Measurements from ENCODE around the gene SV2A. TPM values are rescaled to one million over a fixed set of nuclear protein-coding genes. Genes with fewer than 3 reads are reported as not detected.
"Not testable (repeated sequence)": the region's sequence is repeated elsewhere in the genome, so short reads cannot be mapped to it uniquely, and the experiment has no call there.

The SV2A gene
- total RNA-seq, 1 donor from 2014 or later = 17.3 TPM

DNA sequence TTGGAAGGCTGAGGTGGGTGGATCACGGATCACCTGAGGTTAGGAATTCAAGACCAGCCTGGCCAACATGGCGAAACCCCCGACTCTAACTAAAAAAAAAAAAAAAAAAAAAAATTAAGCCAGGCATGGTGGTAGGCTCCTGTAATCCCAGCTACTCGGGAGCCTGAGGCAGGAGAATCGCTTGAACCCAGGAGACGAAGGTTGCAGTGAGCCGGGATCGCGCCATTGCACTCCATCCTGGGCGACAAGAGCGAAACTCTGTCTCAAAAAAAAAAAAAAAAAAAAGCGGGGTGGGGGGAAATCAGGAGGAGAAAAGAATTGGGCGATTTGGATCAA lies 21.0 kb upstream of the SV2A start:
- H3K4me1 Mint-ChIP-seq (ENCODE audit: low read depth) = peaks cover 35% of the 10 kb centered on the region
- not testable (repeated sequence) for DNase-seq (ENCODE audit: low spot score); H3K9me3 Mint-ChIP-seq; H3K27me3 Mint-ChIP-seq (ENCODE audit: insufficient read depth)
- peaks cover 12% of the 10 kb centered on the region for H3K36me3 Mint-ChIP-seq (ENCODE audit: low read depth)
- intact Hi-C loops (cut with micrococcal nuclease) = loop anchor here (1.0 to 2.0 kb wide), 3 partner anchors 10 to 70 kb away; no protein-coding TSS in a partner anchor
- peak overlapping the region; percentile 58 for H3K4me3 Mint-ChIP-seq
- H3K27ac Mint-ChIP-seq = peak overlapping the region; percentile 79

DNA sequence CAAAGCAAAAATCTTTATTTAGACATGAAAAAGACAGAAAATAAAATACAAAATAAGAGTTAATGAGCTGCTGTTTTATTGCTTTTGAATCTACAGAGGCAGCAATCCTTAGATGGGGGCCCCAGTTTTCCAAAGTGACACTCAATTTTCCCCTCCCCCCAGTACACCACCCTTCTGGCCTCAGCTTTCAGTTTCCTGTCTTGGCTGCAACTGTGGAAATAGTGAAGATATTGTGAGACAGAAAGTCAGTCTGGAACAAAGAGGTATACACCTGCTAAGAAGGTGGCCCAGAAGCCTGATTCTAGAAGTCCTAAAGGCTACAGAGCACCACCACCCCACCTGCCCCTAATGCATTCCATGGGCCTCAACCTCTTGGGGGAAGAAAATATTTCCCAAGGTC lies 20.1 kb upstream of the SV2A start:
- H3K27ac Mint-ChIP-seq = peak overlapping the region; percentile 78
- H3K9me3 Mint-ChIP-seq = no peaks in the 10 kb centered on the region
- H3K4me1 Mint-ChIP-seq (ENCODE audit: low read depth) = peaks cover 26% of the 10 kb centered on the region
- intact Hi-C loops (cut with micrococcal nuclease) = loop anchor here (2.0 kb wide), 2 partner anchors 59 to 71 kb away; no protein-coding TSS in a partner anchor
- H3K36me3 Mint-ChIP-seq (ENCODE audit: low read depth) = peaks cover 7% of the 10 kb centered on the region
- H3K4me3 Mint-ChIP-seq = peak overlapping the region; percentile 56
- no peak for DNase-seq (ENCODE audit: low spot score)
- no peaks in the 10 kb centered on the region for H3K27me3 Mint-ChIP-seq (ENCODE audit: insufficient read depth)

DNA sequence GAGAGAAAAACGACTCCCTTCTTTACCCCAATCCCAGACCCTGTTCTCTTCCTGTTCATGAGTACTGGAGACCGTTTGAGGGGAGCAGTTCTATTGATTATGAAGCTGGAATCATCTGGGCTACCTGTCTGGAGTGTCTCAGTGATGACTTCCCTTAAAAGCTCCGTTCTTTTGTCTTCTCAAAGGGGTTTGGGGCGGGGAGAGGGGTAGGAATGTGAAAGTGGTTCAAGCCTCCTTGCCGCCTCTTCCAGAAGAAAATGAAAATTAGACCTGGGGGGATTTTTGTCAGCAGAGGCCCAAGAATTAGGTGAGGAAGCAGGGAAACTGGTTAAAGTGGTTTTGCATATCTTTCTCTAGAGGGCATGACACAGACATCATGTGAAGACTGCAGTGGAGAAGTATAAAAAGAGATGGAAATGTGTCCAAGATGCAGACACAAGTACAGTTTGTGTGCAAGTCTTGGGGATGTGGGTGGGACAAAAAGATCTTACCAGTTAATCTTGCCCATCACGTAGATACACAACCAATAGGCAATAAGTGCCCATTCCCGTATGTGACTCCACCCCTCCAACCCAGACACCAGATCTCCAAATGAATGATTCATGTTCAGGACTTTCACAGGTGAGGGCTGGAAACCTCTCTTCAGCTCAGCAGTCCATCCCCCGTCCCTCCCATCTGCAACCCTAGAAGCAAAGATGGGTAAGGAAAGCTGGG lies 19.5 kb upstream of the SV2A start:
- H3K36me3 Mint-ChIP-seq (ENCODE audit: low read depth) = peaks cover 7% of the 10 kb centered on the region
- peak overlapping the region; percentile 78 for H3K27ac Mint-ChIP-seq
- H3K4me1 Mint-ChIP-seq (ENCODE audit: low read depth) = peaks cover 29% of the 10 kb centered on the region
- DNase-seq (ENCODE audit: low spot score) = no peak
- intact Hi-C loops (cut with micrococcal nuclease) = no loop called here
- no peaks in the 10 kb centered on the region for H3K9me3 Mint-ChIP-seq
- H3K27me3 Mint-ChIP-seq (ENCODE audit: insufficient read depth) = no peaks in the 10 kb centered on the region
- H3K4me3 Mint-ChIP-seq = peak overlapping the region; percentile 56

DNA sequence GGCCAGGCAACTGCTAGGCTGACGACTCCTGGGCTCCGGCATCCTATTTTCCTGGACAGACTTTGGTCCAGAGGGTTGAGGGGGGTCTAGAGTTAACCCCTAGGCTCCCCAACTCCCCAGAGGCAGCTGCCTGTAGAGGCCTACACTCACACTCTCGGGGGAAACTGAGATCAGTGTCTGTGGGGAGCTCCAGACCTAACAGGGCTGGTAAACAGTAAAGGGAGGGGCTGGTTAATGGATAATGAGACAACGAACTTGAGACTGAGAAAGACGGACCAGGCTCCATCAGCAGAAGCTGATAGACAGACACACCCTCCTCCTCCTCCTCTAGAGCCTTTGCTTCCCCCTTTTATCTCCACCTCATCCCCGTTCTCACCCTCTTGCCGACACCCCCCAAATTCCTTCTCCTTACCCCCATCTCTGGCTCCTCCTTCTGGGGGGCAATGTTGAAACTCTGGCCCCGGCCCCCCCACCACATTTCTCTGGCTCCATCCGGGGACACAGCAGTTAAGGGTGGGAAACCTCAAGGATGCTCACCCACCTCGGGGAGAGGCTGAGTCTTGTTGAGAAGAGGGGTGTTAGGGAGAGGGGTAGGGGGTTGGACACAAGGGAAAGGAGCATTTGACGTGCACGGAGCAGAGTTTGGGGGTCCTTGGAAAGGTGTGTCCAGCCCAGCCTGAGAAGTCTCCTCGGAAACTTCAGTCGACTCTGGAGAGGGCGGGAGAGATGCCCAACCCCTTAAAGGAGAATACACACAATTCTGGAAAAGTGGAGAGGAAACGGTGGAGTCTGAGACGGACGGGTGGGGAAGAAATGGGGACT lies 18.7 kb upstream of the SV2A start, which contains the start of gene MTMR11:
TSS of gene MTMR11 (minus strand) at position 710 of the 822 bp plus-strand sequence. CDS start at position 478, 232 bp downstream.
- Mint-ChIP-seq H3K27me3 (ENCODE audit: insufficient read depth) (no peaks in the 10 kb centered on the region), H3K4me1 (ENCODE audit: low read depth) (peaks cover 36% of the 10 kb centered on the region), H3K4me3 (peak within 1 kb of the TSS; percentile 56), H3K27ac (peak within 1 kb of the TSS; percentile 78), H3K9me3 (no peaks in the 10 kb centered on the region), H3K36me3 (ENCODE audit: low read depth) (peaks cover 10% of the 10 kb centered on the region)
- no peak for DNase-seq (ENCODE audit: low spot score)
- intact Hi-C loops (cut with micrococcal nuclease) = no loop called here

DNA sequence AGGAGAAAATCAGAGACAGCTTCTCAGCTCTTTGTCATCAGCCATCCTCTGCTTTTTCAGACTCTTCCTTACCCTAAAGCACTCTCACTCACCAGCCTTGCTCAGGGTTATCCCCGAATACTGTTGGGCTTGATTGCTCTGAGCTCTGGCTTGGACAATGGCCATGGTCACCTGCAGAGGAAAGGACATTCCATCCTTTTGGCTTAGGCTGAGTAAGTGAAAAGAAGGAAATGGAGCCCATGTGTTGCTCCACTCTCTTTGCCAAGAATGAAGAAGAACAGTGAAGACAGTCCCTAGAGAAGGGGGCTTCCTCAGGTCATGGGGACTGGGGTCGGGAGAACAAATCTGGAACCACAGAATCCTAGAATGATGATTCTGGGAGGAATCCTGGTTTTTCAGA lies 16.7 kb upstream of the SV2A start:
- H3K4me3 Mint-ChIP-seq = no peak overlapping the region
- peaks cover 17% of the 10 kb centered on the region for H3K36me3 Mint-ChIP-seq (ENCODE audit: low read depth)
- H3K27ac Mint-ChIP-seq = no peak overlapping the region
- peaks cover 53% of the 10 kb centered on the region for H3K4me1 Mint-ChIP-seq (ENCODE audit: low read depth)
- H3K9me3 Mint-ChIP-seq = no peaks in the 10 kb centered on the region
- no peaks in the 10 kb centered on the region for H3K27me3 Mint-ChIP-seq (ENCODE audit: insufficient read depth)
- intact Hi-C loops (cut with micrococcal nuclease) = no loop called here
- no peak for DNase-seq (ENCODE audit: low spot score)

DNA sequence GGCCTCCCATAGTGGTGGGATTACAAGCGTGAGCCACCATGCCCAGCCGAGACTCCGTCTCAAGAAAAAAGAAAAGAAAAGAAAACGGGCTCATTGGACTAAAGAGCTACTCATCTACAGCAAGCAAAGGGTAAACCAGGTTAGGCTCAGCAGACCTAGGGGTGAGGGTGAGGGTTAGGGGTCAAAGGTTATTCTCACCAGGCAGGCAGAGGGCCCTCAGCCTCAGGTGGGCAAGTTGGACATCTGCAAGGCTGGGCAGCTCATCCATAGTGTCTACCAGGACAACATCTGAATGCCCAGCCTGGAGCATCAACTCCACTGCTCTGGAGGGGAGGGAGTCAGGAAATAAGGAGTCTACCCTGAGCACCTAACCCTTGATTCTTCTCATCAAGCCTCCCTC lies 15.6 kb upstream of the SV2A start:
- Mint-ChIP-seq H3K27me3 (ENCODE audit: insufficient read depth) (no peaks in the 10 kb centered on the region), H3K36me3 (ENCODE audit: low read depth) (peaks cover 13% of the 10 kb centered on the region), H3K27ac (no peak overlapping the region), H3K4me3 (no peak overlapping the region), H3K4me1 (ENCODE audit: low read depth) (peaks cover 57% of the 10 kb centered on the region), H3K9me3 (no peaks in the 10 kb centered on the region)
- intact Hi-C loops (cut with micrococcal nuclease) = no loop called here
- no peak for DNase-seq (ENCODE audit: low spot score)

DNA sequence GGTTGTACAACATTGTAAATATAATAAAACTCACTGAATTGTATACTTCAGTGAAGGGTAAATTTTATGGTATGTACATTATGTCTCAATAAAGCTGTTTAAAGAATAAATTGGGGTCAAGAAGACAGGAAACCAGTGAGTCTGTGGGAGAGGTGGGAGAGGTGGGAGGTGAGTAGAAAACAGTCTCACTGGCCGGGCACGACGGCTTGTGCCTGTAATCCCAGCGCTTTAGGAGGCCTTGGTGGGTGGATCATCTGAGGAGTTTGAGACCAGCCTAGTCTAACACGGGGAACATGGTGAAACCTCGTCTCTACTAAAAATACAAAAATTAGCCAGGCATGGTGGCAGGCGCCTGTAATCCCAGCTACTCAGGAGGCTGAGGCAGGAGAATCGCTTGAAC lies 14.8 kb upstream of the SV2A start:
- Mint-ChIP-seq H3K9me3 (no peaks in the 10 kb centered on the region), H3K4me1 (ENCODE audit: low read depth) (peaks cover 57% of the 10 kb centered on the region), H3K27me3 (ENCODE audit: insufficient read depth) (no peaks in the 10 kb centered on the region), H3K27ac (no peak overlapping the region), H3K4me3 (no peak overlapping the region), H3K36me3 (ENCODE audit: low read depth) (peaks cover 17% of the 10 kb centered on the region)
- intact Hi-C loops (cut with micrococcal nuclease) = no loop called here
- no peak for DNase-seq (ENCODE audit: low spot score)

DNA sequence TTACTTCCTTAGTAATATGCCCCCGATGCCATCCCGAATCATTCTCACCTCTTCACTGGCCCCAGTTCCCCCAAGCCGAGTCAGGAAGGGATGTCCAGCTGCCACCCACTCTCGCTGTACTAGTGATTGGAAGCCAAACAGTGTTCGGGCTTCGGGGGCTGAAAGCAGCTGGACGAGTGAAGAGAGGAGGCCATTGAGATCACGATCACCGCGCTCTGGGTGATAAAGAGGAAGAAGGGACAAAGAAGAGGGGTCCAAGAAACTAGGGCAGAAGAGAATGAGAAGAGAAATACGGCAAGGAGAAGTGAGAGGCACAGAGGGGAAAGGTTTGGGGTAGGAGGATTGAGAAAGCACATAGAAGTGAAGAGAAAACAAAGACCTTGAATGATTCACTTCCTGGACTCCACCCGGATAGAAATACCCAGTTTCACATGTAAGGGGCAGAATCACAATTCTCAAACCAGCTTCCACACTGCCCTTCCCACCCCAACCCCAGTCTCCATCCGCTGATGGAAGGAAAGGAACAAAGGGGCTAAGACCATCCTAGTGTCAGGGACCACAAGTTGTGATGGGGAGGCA lies 13.7 kb upstream of the SV2A start:
- Mint-ChIP-seq H3K9me3 (no peaks in the 10 kb centered on the region), H3K36me3 (ENCODE audit: low read depth) (peaks cover 22% of the 10 kb centered on the region), H3K4me3 (peak overlapping the region; percentile 29), H3K27ac (peak overlapping the region; percentile 64), H3K4me1 (ENCODE audit: low read depth) (peaks cover 58% of the 10 kb centered on the region), H3K27me3 (ENCODE audit: insufficient read depth) (no peaks in the 10 kb centered on the region)
- DNase-seq (ENCODE audit: low spot score) = no peak
- intact Hi-C loops (cut with micrococcal nuclease) = no loop called here

DNA sequence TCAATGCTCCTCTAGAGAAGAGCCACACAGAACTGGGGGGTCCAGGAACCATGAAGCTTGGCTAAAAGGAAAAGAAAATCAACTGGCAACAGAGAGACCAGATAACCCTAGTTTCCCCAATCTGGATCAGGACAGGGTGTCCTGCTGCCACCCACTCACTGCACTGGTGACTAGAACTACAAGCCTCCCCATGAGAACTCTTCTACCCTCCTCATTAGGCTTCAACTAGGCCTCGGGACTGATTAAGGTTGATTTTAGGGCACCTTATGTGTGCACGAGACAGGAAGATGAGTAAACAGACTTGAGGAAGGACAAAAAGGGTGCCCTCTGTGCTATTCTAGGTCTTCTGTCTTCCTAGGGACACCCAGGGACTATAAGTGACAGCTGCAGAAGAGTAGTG lies 12.2 kb upstream of the SV2A start:
- H3K4me1 Mint-ChIP-seq (ENCODE audit: low read depth) = peaks cover 71% of the 10 kb centered on the region
- H3K36me3 Mint-ChIP-seq (ENCODE audit: low read depth) = peaks cover 35% of the 10 kb centered on the region
- DNase-seq (ENCODE audit: low spot score) = no peak
- H3K27me3 Mint-ChIP-seq (ENCODE audit: insufficient read depth) = no peaks in the 10 kb centered on the region
- H3K27ac Mint-ChIP-seq = peak overlapping the region; percentile 66
- peak overlapping the region; percentile 56 for H3K4me3 Mint-ChIP-seq
- no peaks in the 10 kb centered on the region for H3K9me3 Mint-ChIP-seq
- intact Hi-C loops (cut with micrococcal nuclease) = loop anchor here (2.0 to 5.0 kb wide), 3 partner anchors 33 to 222 kb away; no protein-coding TSS in a partner anchor

DNA sequence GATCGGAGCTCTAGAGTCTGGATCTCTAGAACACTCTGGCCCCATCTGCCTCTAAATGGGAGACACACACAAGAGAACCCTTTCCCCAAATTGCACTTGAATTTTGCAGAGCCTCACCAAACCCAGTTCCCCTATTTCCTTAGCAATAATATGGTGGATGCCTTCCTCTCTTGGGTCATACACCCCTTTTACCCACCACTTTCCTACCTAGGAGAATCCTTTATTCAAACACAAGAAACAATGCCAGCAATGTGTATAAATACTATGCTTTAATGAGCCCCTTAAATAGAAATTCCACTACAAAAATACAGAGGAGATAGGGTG lies 10.7 kb upstream of the SV2A start:
- H3K27me3 Mint-ChIP-seq (ENCODE audit: insufficient read depth) = no peaks in the 10 kb centered on the region
- H3K4me3 Mint-ChIP-seq = peak overlapping the region; percentile 100

DNA sequence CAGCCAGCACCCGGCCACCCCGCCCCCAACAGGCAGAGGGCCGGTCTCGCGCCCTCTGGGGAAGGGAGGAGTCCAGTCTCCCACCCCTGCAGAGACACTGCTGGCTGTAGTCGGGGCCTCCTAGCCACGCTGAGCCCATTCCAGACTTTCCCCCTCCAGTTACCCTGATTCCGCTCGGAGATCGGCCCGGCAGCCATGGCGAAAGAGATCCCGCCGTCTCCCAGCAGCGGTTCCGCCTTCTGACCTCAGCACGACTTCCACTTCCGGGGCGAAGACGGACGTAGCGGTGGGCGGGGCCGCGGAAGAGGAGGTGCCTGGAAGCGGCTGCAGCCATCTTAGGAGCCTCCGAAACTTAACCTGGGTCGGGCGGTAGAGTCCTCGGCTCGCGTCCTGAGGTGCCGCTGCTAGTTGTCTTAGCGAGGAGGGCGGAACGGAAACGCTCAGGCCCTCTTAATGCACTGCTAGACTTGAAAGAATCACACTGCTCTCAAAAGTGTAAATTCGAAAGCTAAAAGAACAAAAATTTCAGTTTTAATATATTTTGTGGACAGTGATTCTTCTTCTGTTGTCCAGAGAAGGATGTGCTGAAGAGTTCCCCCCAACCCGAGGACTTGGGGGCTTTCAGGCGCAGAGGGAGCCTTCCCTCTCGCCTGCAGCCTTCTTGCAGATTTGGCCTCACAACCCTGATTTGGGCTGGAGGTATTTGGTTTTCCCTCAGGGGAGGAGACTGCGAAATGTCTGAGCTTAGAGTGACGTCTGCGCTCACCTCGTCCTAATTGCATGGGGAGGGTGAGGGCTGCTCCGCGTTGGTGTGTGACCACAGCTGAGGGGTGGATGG lies 10.1 kb upstream of the SV2A start, which contains the start of gene SF3B4:
TSS of gene SF3B4 (minus strand) at position 241 of the 838 bp plus-strand sequence. CDS start at position 197, 44 bp downstream.
- DNase-seq (ENCODE audit: low spot score) = peak; percentile 95
- no peaks in the 10 kb centered on the region for H3K9me3 Mint-ChIP-seq
- H3K27ac Mint-ChIP-seq = peak within 1 kb of the TSS; percentile 96
- H3K4me1 Mint-ChIP-seq (ENCODE audit: low read depth) = peaks cover 81% of the 10 kb centered on the region
- intact Hi-C loops (cut with micrococcal nuclease) = loop anchor here (1.0 to 5.0 kb wide), 10 partner anchors 10 to 341 kb away; partner anchors contain the start of genes APH1A, BOLA1, SV2A and VPS45
- peaks cover 53% of the 10 kb centered on the region for H3K36me3 Mint-ChIP-seq (ENCODE audit: low read depth)
- no peaks in the 10 kb centered on the region for H3K27me3 Mint-ChIP-seq (ENCODE audit: insufficient read depth)
- peak within 1 kb of the TSS; percentile 100 for H3K4me3 Mint-ChIP-seq

More for the DNA sequence above, 10.7 kb upstream of the SV2A start:
- Mint-ChIP-seq H3K36me3 (ENCODE audit: low read depth) (peaks cover 47% of the 10 kb centered on the region), H3K4me1 (ENCODE audit: low read depth) (peaks cover 81% of the 10 kb centered on the region), H3K27ac (peak overlapping the region; percentile 96), H3K9me3 (no peaks in the 10 kb centered on the region)
- intact Hi-C loops (cut with micrococcal nuclease) = loop anchor here (1.0 to 5.0 kb wide), 4 partner anchors 11 to 224 kb away; no protein-coding TSS in a partner anchor
- no peak for DNase-seq (ENCODE audit: low spot score)

DNA sequence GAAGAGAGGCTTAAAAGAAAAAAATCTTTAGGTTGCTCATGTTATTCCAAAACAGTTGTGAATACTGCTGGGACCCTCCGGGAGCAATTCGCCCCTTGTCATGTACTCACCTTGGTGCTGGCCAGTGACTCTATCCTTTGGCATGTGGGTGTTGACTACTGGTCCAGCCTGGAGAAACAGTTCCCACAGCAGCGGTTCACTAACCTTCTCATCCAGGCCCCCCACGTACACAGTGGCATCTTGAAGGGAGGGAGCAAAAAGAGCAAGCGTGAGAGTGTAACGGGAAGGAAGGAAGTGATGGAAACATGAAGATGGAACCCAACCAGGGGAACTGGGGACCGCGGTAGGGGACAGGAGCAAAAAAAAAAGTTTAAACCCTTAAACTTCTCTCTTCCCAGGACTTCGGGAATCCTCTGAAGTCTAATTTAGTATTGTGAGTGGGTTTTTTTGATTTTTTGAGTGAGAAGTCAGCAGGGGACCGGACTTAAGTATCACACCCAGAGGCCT lies 9.5 kb upstream of the SV2A start:
- Mint-ChIP-seq H3K27me3 (ENCODE audit: insufficient read depth) (no peaks in the 10 kb centered on the region), H3K36me3 (ENCODE audit: low read depth) (peaks cover 57% of the 10 kb centered on the region), H3K27ac (peak overlapping the region; percentile 96), H3K9me3 (no peaks in the 10 kb centered on the region), H3K4me3 (peak overlapping the region; percentile 100), H3K4me1 (ENCODE audit: low read depth) (peaks cover 78% of the 10 kb centered on the region)
- no peak for DNase-seq (ENCODE audit: low spot score)
- intact Hi-C loops (cut with micrococcal nuclease) = loop anchor here (1.0 to 5.0 kb wide), 7 partner anchors 10 to 342 kb away; partner anchors contain the start of genes APH1A, BOLA1, SV2A and VPS45

Data from activated T-helper 1 cell treated with anti-CD3 and anti-CD28 coated beads, Interleukin-12 subunit alpha, Interleukin-12 subunit beta, Interleukin-2, Interleukin-4 antibody, amounts not matched to agents 30 ng/mL and 10 ng/mL and 1 ng/mL, durations not matched to agents 14 hours and 24 hours and 36 hours (primary cell).